Measurements from ENCODE around the gene AIM2.
A peak's percentile ranks its signal among the peaks of the same experiment; 100 is the strongest.

Gene AIM2

DNA sequence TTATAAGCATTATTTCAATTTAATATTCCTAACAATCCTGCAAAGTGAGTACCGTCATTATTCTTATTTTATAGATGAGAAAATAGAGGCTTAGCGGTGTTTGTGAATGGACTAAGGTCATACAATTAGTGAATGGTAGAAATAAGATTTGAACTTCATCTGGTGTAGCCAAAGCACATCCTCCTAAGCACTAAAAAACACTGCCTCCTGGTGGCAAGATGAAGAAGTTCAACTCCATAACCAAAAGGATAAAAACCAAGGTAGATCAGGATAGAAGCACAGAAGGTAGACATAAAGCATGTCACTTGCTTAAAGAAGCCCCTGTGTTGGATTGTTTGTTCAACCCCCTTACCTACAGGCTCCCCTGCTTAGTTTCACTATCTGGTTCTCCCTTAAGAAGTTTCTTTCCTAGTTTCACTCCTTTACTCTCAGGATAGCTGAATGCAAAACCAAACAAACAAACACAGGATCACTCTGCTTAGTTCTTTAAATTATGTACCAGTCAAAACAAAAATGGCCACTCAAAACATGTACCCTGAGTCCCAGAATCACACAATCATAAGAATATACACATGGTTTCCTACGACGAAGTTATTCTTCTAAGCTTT is 12.7 kb upstream of the AIM2 start:
- peak; percentile 42 for TF ChIP-seq CTCF (IDR thresholded peaks at IDR 0.05; ENCODE audit: low read depth, low read length)
- no peak overlapping the region for H3K4me3 ChIP-seq (ENCODE audit: low read depth, low read length)
- in situ Hi-C loops (cut with HindIII; ENCODE audit: low sequenced_read_pairs): no loop called here
- DNase-seq (ENCODE audit: low read depth, low spot score): no peak

DNA sequence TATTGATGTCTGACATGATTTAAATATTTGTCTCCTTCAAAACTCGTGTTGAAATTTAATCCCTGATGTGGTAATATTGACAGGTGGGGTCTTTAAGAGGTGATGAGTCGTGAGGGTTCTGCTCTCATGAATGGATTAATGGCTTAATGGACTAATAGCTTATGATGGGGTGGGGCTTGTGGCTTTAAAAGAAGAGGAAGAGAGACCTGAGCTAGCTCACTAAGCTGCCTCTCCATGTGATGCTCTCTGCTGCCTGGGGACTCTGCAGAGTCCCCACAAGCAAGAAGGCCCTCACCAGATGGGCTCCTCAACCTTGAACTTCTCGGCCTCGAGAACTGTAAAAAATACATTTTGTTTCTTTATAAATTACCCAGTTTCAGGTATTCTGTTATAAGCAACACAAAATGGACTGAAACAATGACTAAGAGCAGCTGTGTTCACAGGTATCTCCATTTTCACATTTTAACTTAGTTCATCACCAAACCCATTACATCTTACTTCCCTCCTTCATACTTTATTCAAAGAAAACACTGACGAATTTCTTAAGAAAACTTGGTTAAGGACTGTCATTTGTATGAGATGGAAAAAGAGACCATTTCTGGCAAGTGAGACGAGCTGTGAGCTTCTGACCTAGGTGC is 12.1 kb upstream of the AIM2 start:
- no peak for TF ChIP-seq CTCF (IDR thresholded peaks at IDR 0.05; ENCODE audit: low read depth, low read length)
- in situ Hi-C loops (cut with HindIII; ENCODE audit: low sequenced_read_pairs): no loop called here
- DNase-seq (ENCODE audit: low read depth, low spot score): no peak
- H3K4me3 ChIP-seq (ENCODE audit: low read depth, low read length): no peak overlapping the region

- TF ChIP-seq CTCF (IDR thresholded peaks at IDR 0.05; ENCODE audit: low read depth, low read length): no peak
- peak; percentile 66 for DNase-seq (ENCODE audit: low read depth, low spot score)
- H3K4me3 ChIP-seq (ENCODE audit: low read depth, low read length): no peak overlapping the region
- in situ Hi-C loops (cut with HindIII; ENCODE audit: low sequenced_read_pairs): no loop called here
These were observed 11.5 kb upstream of the AIM2 start for GRCh38 chr1:159088050-159088449.

DNA sequence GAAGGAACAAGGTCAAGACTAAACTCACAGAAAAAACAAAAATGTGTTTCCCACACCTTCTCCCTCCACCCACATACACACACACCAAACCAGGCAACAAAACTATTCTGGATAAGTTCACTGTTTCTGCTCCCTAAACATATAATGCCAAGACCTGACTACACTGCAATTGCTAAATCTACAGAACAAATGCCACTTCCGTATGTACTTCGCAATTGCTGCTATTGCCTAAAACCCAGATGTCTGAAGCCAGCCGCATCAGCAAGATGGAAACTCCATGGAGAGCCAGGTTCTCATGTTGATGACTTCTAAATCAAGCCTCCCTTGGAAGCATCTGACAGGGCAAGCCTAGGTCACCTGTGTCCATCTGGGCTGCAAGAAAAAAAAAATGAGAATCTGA is 8.3 kb upstream of the AIM2 start:
- DNase-seq (ENCODE audit: low read depth, low spot score): no peak
- no peak for TF ChIP-seq CTCF (IDR thresholded peaks at IDR 0.05; ENCODE audit: low read depth, low read length)
- H3K4me3 ChIP-seq (ENCODE audit: low read depth, low read length): no peak overlapping the region
- in situ Hi-C loops (cut with HindIII; ENCODE audit: low sequenced_read_pairs): no loop called here

GRCh38 chr1:159084152-159084551 is 7.6 kb upstream of the AIM2 start:
- in situ Hi-C loops (cut with HindIII; ENCODE audit: low sequenced_read_pairs): no loop called here
- H3K4me3 ChIP-seq (ENCODE audit: low read depth, low read length): no peak overlapping the region
- no peak for TF ChIP-seq CTCF (IDR thresholded peaks at IDR 0.05; ENCODE audit: low read depth, low read length)
- no peak for DNase-seq (ENCODE audit: low read depth, low spot score)

DNA sequence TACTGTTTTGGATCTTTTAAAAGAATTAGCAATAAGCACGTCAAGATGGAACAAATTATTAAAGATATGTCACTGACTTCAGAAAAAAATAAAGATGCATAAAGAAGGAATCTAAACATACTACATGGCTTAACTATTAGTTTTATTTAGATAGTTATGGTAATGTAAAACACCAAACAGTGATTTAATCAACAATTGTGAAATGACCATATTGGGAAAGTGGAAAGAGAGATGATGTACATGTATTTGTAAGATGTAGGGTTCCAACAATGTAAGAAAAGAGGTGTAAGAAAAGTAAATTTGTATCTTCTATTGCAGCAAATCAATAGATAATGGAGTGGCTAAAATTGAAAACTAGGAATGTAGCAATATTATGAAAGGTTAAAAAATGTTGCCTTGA is 6.4 kb upstream of the AIM2 start:
- no peak overlapping the region for H3K4me3 ChIP-seq (ENCODE audit: low read depth, low read length)
- in situ Hi-C loops (cut with HindIII; ENCODE audit: low sequenced_read_pairs): no loop called here
- TF ChIP-seq CTCF (IDR thresholded peaks at IDR 0.05; ENCODE audit: low read depth, low read length): no peak
- DNase-seq (ENCODE audit: low read depth, low spot score): no peak

Data from astrocyte of the spinal cord (primary cell).